WTC11 (cell line): ENCODE results near the gene HOXA5. TPM values are rescaled to one million over a fixed set of nuclear protein-coding genes. Genes with fewer than 3 reads are reported as not detected.

Source experiments
- FOXJ3 ChIP-seq: sonication (generic); formaldehyde crosslinking; IDR thresholded peaks from 2 replicates; pipeline ENCODE4 v1.9.0; 2021; ENCODE audit warnings: missing genetic modification reagents, mild to moderate bottlenecking, borderline replicate concordance
- FOXP1 ChIP-seq: sonication (generic); formaldehyde crosslinking; IDR thresholded peaks from 2 replicates; pipeline ENCODE4 v1.8.0; 2022; ENCODE audit warnings: missing genetic modification reagents, mild to moderate bottlenecking, moderate library complexity, borderline replicate concordance
- FOXP4 ChIP-seq: sonication (generic); formaldehyde crosslinking; IDR thresholded peaks from 2 replicates; pipeline ENCODE4 v1.8.0; 2022; ENCODE audit warnings: mild to moderate bottlenecking, missing genetic modification reagents
- GRHL2 ChIP-seq: fragments of 250-450 bp; sonication (Bioruptor Pico); IDR thresholded peaks from 2 replicates; pipeline ENCODE4 v1.8.0; 2022; ENCODE audit warnings: mild to moderate bottlenecking, moderate library complexity; ENCODE audit not compliant: insufficient replicate concordance, severe bottlenecking
- GTF2I ChIP-seq: fragments of 250-450 bp; sonication (Bioruptor Pico); conservative IDR thresholded peaks from 2 replicates; pipeline ENCODE4 v1.4.0; 2021; ENCODE audit warnings: mild to moderate bottlenecking
- JUN ChIP-seq: sonication (generic); formaldehyde crosslinking; IDR thresholded peaks from 2 replicates; pipeline ENCODE4 v1.8.0; 2023; ENCODE audit warnings: mild to moderate bottlenecking, missing genetic modification reagents
- MYBL2 ChIP-seq: sonication (generic); formaldehyde crosslinking; IDR thresholded peaks from 2 replicates; pipeline ENCODE4 v1.8.1; 2023; ENCODE audit warnings: mild to moderate bottlenecking, moderate library complexity, missing genetic modification reagents
- NR1H2 ChIP-seq: sonication (generic); formaldehyde crosslinking; IDR thresholded peaks from 2 replicates; pipeline ENCODE4 v1.9.0; 2021; ENCODE audit warnings: mild to moderate bottlenecking, moderate library complexity, missing genetic modification reagents
- NR2C2 ChIP-seq: sonication (generic); formaldehyde crosslinking; IDR thresholded peaks from 2 replicates; pipeline ENCODE4 v1.8.0; 2022; ENCODE audit warnings: mild to moderate bottlenecking, missing genetic modification reagents
- OVOL2 ChIP-seq: fragments of 250-450 bp; sonication (Bioruptor Pico); IDR thresholded peaks from 2 replicates; pipeline ENCODE4 v1.9.0; 2021; ENCODE audit warnings: mild to moderate bottlenecking, borderline replicate concordance
- TP53 ChIP-seq: sonication (generic); formaldehyde crosslinking; IDR thresholded peaks from 2 replicates; pipeline ENCODE4 v1.8.1; 2023; ENCODE audit warnings: mild to moderate bottlenecking, missing genetic modification reagents
- ZBTB21 ChIP-seq: sonication (generic); formaldehyde crosslinking; IDR thresholded peaks from 2 replicates; pipeline ENCODE4 v1.8.1; 2023; ENCODE audit warnings: mild to moderate bottlenecking, missing genetic modification reagents, borderline replicate concordance
- ZMAT4 ChIP-seq: fragments of 250-450 bp; sonication (Bioruptor Pico); IDR thresholded peaks from 2 replicates; pipeline ENCODE4 v1.9.0; 2021; ENCODE audit warnings: mild to moderate bottlenecking
- ZNF138 ChIP-seq: sonication (generic); formaldehyde crosslinking; conservative IDR thresholded peaks from 2 replicates; pipeline ENCODE4 v1.8.1; 2022; ENCODE audit warnings: mild to moderate bottlenecking, moderate library complexity, missing genetic modification reagents
- ZNF317 ChIP-seq: sonication (generic); formaldehyde crosslinking; IDR thresholded peaks from 2 replicates; pipeline ENCODE4 v1.8.1; 2023; ENCODE audit warnings: low read depth, mild to moderate bottlenecking, moderate library complexity, missing genetic modification reagents, borderline replicate concordance
- ZNF416 ChIP-seq: fragments of 250-450 bp; sonication (Bioruptor Pico); IDR thresholded peaks from 2 replicates; pipeline ENCODE4 v1.9.0; 2021; ENCODE audit warnings: mild to moderate bottlenecking, inconsistent platforms
- ZNF671 ChIP-seq: fragments of 250-450 bp; sonication (Bioruptor Pico); IDR thresholded peaks from 2 replicates; pipeline ENCODE4 v1.8.0; 2021; ENCODE audit warnings: mild to moderate bottlenecking
- total RNA-seq: library from RNA; stranded (reverse); gene quantifications from 3 replicates; pipeline ENCODE4 v1.2.3, GENCODE V29; 2021
- TF ChIP-seq, protein P1 (sequence below): sonication (generic); formaldehyde crosslinking; IDR thresholded peaks from 2 replicates; pipeline ENCODE4 v1.8.0; 2022; ENCODE audit warnings: missing genetic modification reagents
- TF ChIP-seq, protein P2 (sequence below): sonication (generic); formaldehyde crosslinking; IDR thresholded peaks from 2 replicates; pipeline ENCODE4 v1.8.1; 2022; ENCODE audit warnings: missing genetic modification reagents, borderline replicate concordance
- TF ChIP-seq, protein P3 (sequence below): fragments of 250-450 bp; sonication (Bioruptor Pico); conservative IDR thresholded peaks from 2 replicates; pipeline ENCODE4 v1.9.0; 2021; ENCODE audit warnings: mild to moderate bottlenecking
- TF ChIP-seq, protein P4 (sequence below): sonication (generic); formaldehyde crosslinking; IDR thresholded peaks from 2 replicates; pipeline ENCODE4 v1.8.0; 2022; ENCODE audit warnings: mild to moderate bottlenecking, missing genetic modification reagents
- TF ChIP-seq, protein P5 (sequence below): sonication (generic); formaldehyde crosslinking; conservative IDR thresholded peaks from 2 replicates; pipeline ENCODE4 v1.8.1; 2022; ENCODE audit warnings: mild to moderate bottlenecking, missing genetic modification reagents
- TF ChIP-seq, protein P6 (sequence below): sonication (generic); formaldehyde crosslinking; IDR thresholded peaks from 2 replicates; pipeline ENCODE4 v1.8.0; 2023; ENCODE audit warnings: mild to moderate bottlenecking, missing genetic modification reagents

HOXA5 gene
- total RNA-seq, 1 experiment from 2014 or later, result not detected

DNA sequence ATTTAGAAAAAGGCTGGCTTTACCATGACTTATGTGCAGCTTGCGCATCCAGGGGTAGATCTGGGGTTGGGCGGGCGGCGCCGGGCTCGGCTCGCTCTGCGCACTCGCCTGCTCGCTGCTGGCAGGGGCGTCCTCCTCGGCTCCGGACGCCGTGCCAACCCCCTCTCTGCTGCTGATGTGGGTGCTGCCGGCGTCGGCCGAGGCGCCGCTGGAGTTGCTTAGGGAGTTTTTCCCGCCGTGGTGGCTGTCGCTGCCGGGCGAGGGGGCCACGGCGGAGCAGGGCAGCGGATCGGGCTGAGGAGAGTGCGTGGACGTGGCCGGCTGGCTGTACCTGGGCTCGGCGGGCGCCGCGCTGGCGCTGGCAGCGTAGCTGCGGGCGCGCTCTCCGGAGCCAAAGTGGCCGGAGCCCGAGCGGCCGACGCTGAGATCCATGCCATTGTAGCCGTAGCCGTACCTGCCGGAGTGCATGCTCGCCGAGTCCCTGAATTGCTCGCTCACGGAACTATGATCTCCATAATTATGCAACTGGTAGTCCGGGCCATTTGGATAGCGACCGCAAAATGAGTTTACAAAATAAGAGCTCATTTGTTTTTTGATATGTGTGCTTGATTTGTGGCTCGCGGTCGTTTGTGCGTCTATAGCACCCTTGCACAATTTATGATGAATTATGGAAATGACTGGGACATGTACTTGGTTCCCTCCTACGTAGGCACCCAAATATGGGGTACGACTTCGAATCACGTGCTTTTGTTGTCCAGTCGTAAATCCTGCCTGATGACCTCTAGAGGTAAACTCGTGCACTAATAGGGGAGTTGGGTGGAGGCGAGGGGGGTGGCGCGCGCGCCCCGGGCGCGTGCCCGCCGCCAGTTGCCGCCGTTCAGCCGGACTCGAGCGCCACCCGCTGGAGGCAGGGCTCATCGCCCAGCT, at the start of gene HOXA5 (continued):
- TF ChIP-seq FOXP4 (CRISPR knock-in tag) (no peak), NR2C2 (CRISPR knock-in tag) (no peak), ZNF317 (CRISPR knock-in tag) (no peak), ZNF671 (CRISPR knock-in tag) (no peak), JUN (CRISPR knock-in tag) (no peak), ZBTB21 (CRISPR knock-in tag) (no peak), FOXP1 (no peak), ZMAT4 (no peak), ZNF416 (CRISPR knock-in tag) (no peak), GRHL2 (no peak), MYBL2 (no peak), TP53 (CRISPR knock-in tag) (no peak), FOXJ3 (CRISPR knock-in tag) (no peak), ZNF138 (no peak), OVOL2 (no peak), GTF2I (CRISPR knock-in tag) (no peak), NR1H2 (CRISPR knock-in tag) (no peak)
- TF ChIP-seq, protein P1, sequence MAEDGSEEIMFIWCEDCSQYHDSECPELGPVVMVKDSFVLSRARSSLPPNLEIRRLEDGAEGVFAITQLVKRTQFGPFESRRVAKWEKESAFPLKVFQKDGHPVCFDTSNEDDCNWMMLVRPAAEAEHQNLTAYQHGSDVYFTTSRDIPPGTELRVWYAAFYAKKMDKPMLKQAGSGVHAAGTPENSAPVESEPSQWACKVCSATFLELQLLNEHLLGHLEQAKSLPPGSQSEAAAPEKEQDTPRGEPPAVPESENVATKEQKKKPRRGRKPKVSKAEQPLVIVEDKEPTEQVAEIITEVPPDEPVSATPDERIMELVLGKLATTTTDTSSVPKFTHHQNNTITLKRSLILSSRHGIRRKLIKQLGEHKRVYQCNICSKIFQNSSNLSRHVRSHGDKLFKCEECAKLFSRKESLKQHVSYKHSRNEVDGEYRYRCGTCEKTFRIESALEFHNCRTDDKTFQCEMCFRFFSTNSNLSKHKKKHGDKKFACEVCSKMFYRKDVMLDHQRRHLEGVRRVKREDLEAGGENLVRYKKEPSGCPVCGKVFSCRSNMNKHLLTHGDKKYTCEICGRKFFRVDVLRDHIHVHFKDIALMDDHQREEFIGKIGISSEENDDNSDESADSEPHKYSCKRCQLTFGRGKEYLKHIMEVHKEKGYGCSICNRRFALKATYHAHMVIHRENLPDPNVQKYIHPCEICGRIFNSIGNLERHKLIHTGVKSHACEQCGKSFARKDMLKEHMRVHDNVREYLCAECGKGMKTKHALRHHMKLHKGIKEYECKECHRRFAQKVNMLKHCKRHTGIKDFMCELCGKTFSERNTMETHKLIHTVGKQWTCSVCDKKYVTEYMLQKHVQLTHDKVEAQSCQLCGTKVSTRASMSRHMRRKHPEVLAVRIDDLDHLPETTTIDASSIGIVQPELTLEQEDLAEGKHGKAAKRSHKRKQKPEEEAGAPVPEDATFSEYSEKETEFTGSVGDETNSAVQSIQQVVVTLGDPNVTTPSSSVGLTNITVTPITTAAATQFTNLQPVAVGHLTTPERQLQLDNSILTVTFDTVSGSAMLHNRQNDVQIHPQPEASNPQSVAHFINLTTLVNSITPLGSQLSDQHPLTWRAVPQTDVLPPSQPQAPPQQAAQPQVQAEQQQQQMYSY, result no peak
- TF ChIP-seq, protein P2, sequence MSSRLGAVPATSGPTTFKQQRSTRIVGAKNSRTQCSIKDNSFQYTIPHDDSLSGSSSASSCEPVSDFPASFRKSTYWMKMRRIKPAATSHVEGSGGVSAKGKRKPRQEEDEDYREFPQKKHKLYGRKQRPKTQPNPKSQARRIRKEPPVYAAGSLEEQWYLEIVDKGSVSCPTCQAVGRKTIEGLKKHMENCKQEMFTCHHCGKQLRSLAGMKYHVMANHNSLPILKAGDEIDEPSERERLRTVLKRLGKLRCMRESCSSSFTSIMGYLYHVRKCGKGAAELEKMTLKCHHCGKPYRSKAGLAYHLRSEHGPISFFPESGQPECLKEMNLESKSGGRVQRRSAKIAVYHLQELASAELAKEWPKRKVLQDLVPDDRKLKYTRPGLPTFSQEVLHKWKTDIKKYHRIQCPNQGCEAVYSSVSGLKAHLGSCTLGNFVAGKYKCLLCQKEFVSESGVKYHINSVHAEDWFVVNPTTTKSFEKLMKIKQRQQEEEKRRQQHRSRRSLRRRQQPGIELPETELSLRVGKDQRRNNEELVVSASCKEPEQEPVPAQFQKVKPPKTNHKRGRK (CRISPR knock-in tag), result no peak
- TF ChIP-seq, protein P3, sequence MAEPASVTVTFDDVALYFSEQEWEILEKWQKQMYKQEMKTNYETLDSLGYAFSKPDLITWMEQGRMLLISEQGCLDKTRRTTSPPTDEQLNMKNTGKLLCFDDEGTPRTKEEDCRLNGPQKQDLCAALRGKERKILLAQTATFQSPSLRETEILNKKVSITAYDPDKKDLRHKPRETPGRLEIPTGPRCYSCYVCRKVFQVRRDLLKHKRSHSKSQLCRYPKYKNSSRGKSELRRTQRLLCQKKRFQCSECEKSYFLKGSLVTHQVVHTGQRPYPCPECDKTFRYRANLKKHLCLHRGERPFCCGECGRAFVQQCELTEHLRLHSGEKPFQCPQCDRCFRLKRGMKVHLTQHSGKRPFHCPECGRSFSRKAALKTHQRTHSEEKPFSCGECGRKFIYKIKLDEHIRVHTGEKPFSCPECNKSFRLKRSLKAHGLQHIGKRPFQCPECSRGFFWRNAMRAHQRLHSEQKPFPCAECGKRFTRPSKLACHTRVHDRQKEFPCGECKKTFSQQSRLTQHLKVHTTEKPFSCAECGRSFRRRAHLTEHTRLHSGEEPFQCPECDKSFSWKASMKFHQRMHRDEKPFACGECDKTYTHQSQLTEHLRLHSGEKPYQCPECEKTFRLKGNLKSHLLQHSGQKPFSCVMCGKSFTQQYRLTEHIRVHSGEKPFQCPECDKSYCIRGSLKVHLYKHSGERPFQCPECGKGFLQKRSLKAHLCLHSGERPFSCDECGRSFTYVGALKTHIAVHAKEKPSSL (CRISPR knock-in tag), result no peak
- TF ChIP-seq, protein P4, sequence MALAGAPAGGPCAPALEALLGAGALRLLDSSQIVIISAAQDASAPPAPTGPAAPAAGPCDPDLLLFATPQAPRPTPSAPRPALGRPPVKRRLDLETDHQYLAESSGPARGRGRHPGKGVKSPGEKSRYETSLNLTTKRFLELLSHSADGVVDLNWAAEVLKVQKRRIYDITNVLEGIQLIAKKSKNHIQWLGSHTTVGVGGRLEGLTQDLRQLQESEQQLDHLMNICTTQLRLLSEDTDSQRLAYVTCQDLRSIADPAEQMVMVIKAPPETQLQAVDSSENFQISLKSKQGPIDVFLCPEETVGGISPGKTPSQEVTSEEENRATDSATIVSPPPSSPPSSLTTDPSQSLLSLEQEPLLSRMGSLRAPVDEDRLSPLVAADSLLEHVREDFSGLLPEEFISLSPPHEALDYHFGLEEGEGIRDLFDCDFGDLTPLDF (CRISPR knock-in tag), result no peak
- TF ChIP-seq, protein P5, sequence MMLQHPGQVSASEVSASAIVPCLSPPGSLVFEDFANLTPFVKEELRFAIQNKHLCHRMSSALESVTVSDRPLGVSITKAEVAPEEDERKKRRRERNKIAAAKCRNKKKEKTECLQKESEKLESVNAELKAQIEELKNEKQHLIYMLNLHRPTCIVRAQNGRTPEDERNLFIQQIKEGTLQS (CRISPR knock-in tag), result no peak
- TF ChIP-seq, protein P6, sequence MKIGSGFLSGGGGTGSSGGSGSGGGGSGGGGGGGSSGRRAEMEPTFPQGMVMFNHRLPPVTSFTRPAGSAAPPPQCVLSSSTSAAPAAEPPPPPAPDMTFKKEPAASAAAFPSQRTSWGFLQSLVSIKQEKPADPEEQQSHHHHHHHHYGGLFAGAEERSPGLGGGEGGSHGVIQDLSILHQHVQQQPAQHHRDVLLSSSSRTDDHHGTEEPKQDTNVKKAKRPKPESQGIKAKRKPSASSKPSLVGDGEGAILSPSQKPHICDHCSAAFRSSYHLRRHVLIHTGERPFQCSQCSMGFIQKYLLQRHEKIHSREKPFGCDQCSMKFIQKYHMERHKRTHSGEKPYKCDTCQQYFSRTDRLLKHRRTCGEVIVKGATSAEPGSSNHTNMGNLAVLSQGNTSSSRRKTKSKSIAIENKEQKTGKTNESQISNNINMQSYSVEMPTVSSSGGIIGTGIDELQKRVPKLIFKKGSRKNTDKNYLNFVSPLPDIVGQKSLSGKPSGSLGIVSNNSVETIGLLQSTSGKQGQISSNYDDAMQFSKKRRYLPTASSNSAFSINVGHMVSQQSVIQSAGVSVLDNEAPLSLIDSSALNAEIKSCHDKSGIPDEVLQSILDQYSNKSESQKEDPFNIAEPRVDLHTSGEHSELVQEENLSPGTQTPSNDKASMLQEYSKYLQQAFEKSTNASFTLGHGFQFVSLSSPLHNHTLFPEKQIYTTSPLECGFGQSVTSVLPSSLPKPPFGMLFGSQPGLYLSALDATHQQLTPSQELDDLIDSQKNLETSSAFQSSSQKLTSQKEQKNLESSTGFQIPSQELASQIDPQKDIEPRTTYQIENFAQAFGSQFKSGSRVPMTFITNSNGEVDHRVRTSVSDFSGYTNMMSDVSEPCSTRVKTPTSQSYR (CRISPR knock-in tag), result no peak
